ENCODE results near the gene DPH3. TPM values are rescaled to one million over a fixed set of nuclear protein-coding genes. Genes with fewer than 3 reads are reported as not detected.

DPH3 gene
- total and polyA plus RNA-seq, 9 of the 15 experiments (the other 6 are each of a cell fraction or from before 2014, with no cell fraction given), result 15.9 to 131 (median 38.7) TPM

DNA sequence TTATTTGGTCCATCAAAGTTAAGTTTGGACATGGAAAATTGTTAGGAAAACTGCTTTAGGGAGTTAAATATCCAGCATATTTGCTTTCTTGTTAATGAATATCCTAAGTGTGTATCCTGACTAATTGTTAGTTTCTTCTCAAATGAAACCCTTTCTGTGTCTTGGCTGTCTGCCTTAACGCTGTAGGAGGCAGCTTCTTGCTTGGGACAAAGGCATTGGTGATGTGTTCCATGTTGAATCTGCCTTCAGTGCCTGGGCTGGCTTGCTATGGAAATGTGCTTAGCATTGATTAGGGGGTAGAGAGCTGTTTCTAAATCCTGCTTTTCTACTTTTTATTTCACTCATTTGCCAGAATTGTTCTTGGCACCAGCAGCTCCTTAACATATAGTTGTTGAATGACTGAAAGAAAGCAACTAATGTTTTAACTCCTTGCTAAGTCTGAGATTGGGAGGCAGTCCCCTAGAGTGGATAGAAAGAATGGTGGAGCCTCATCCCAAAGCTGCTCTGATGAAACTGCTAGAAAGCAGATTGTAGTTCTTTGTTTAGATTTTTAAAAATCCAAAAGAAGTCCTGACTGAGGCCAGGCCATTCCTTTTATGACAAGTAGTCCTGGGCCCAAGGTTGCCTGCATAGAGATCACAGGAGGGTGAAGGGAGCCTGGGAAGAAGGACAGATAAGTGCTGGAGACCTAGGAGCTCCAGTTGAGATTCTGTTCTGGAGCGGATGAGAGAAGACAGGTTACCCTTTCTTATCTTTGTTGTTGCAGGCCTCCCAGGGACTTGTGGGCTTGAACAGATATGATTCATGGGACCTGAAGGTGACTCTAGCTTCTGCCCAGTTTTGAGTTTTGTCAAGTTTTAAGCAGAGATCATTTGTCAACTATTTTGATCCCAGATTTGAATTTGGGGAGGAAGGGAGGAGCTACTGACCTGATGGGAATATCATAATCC is 39.6 kb upstream of the DPH3 start (continued):
- TF ChIP-seq ZBTB40 (IDR thresholded peaks at IDR 0.05), result 0 out of 2 replicates have a peak, but pooled peaks have one; percentile 32
- no peak for TF ChIP-seq ZBTB40 (CRISPR knock-in tag; IDR thresholded peaks at IDR 0.05)
- TF ChIP-seq FOXK1 (CRISPR knock-in tag; IDR thresholded peaks at IDR 0.05; ENCODE audit: borderline replicate concordance), result no peak
- TF ChIP-seq, protein P1, sequence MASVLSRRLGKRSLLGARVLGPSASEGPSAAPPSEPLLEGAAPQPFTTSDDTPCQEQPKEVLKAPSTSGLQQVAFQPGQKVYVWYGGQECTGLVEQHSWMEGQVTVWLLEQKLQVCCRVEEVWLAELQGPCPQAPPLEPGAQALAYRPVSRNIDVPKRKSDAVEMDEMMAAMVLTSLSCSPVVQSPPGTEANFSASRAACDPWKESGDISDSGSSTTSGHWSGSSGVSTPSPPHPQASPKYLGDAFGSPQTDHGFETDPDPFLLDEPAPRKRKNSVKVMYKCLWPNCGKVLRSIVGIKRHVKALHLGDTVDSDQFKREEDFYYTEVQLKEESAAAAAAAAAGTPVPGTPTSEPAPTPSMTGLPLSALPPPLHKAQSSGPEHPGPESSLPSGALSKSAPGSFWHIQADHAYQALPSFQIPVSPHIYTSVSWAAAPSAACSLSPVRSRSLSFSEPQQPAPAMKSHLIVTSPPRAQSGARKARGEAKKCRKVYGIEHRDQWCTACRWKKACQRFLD (CRISPR knock-in tag; IDR thresholded peaks at IDR 0.05), result peak; percentile 40; the same call in 1 of the 2 replicates
- TF ChIP-seq RCOR1 (IDR thresholded peaks at IDR 0.05; ENCODE audit: borderline replicate concordance in 1 of 2, low read depth in 2 of 2, low read length in 2 of 2), result peak; percentile 77 to 98; a peak in 3 of 4 replicates
- TF ChIP-seq BHLHE40 (IDR thresholded peaks at IDR 0.05; ENCODE audit: low read length), result peak; percentile 51; the same call in 1 of the 2 replicates
- no peak for TF ChIP-seq SRSF1 (IDR thresholded peaks at IDR 0.05; ENCODE audit: low read depth, low read length)
- TF ChIP-seq NR2C1 (IDR thresholded peaks at IDR 0.05), result no peak
- peak; percentile 64 for TF ChIP-seq NR2C1 (tag; IDR thresholded peaks at IDR 0.05)
- TF ChIP-seq, protein P2, sequence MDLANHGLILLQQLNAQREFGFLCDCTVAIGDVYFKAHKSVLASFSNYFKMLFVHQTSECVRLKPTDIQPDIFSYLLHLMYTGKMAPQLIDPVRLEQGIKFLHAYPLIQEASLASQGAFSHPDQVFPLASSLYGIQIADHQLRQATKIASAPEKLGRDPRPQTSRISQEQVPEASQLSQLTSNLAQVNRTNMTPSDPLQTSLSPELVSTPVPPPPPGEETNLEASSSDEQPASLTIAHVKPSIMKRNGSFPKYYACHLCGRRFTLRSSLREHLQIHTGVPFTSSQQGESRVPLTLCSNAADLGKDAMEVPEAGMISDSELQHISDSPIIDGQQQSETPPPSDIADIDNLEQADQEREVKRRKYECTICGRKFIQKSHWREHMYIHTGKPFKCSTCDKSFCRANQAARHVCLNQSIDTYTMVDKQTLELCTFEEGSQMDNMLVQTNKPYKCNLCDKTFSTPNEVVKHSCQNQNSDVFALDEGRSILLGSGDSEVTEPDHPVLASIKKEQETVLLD (IDR thresholded peaks at IDR 0.05), result 0 out of 2 replicates have a peak, but pooled peaks have one; percentile 36
- no peak; the same call in 1 of the 2 replicates for TF ChIP-seq FOXA1 (IDR thresholded peaks at IDR 0.05; ENCODE audit: borderline replicate concordance)
- peak; percentile 51; the same call in 1 of the 2 replicates for TF ChIP-seq ZKSCAN8 (CRISPR knock-in tag; IDR thresholded peaks at IDR 0.05)
- TF ChIP-seq BDP1 (IDR thresholded peaks at IDR 0.05; ENCODE audit: insufficient read depth, insufficient read length), result no peak
- TF ChIP-seq C11orf30 (IDR thresholded peaks at IDR 0.05; ENCODE audit: low read depth), result no peak
- TF ChIP-seq SOX6 (IDR thresholded peaks at IDR 0.05), result peak; percentile 97
- peak; percentile 5; the same call in 1 of the 2 replicates for TF ChIP-seq ZNF239 (CRISPR knock-in tag; IDR thresholded peaks at IDR 0.05)

Data from K562 (cell line).